ENCODE measurements around the gene LAPTM5. TPM values are rescaled to one million over a fixed set of nuclear protein-coding genes. Genes with fewer than 3 reads are reported as not detected.

The LAPTM5 gene
- total and polyA plus RNA-seq, 10 of the 15 experiments (the other 5 are each of a cell fraction or from before 2014, with no cell fraction given): 24.1 to 1,034 (median 687) TPM

GRCh38 chr1:30758785-30759380, 1.3 kb upstream of the LAPTM5 start:
- Histone ChIP-seq H3K4me3 (peak overlapping the region; percentile 98; the same call in 1 of the 2 replicates), H3K4me1 (ENCODE audit: control insufficient read depth, insufficient read depth, low read length) (peaks cover 60% of the 10 kb centered on the region), H4K20me1 (ENCODE audit: control insufficient read depth, insufficient read depth) (no peaks in the 10 kb centered on the region), H3K4me2 (ENCODE audit: control insufficient read depth, insufficient read depth) (peak overlapping the region; percentile 75), H3K79me2 (ENCODE audit: control insufficient read depth, insufficient read depth, low read length) (peaks cover 85% of the 10 kb centered on the region), H3K36me3 (ENCODE audit: control insufficient read depth in 2 of 2, insufficient read depth in 2 of 2, low read length in 1 of 2) (no peaks in the 10 kb centered on the region; a peak in 1 of 4 replicates), H3K27me3 (replicated peaks in 1 of 2; ENCODE audit: control insufficient read depth in 2 of 2, insufficient read depth in 2 of 2, low read length in 1 of 2) (no peaks in the 10 kb centered on the region), H3K27ac (ENCODE audit: control insufficient read depth, insufficient read depth) (peak overlapping the region; percentile 93), H3K9ac (ENCODE audit: control insufficient read depth, insufficient read depth, low read length) (peak overlapping the region; percentile 97), H3K9me3 (replicated peaks; ENCODE audit: control insufficient read depth, insufficient read depth, low read length) (no peaks in the 10 kb centered on the region), H2AFZ (ENCODE audit: control insufficient read depth, low read depth, low read length) (no peak overlapping the region; the same call in 1 of the 2 replicates)
- CTCF ChIA-PET: interaction anchor here (0.7 to 8.8 kb wide), 11 partner anchors 8 to 39 kb away, joined by 3 to 107 read pairs (median 6); no protein-coding TSS in a partner anchor
- intact Hi-C loops (cut with micrococcal nuclease; ENCODE audit: unreplicated experiment) (no loop called here), in situ Hi-C loops (cut with MboI) (loop anchor here (10.0 kb wide), 1 partner anchor 1176 kb away; the partner anchor contains the start of gene PTP4A2)
- ATAC-seq: peak; percentile 46
- SMC1A ChIA-PET (ENCODE audit: uncharacterized antibody, unreplicated experiment): interaction anchor here (0.7 to 24.8 kb wide), 6 partner anchors 10 to 219 kb away, joined by 3 to 556 read pairs (median 128); partner anchors contain the start of gene MATN1
- RAD21 ChIA-PET (ENCODE audit: unreplicated experiment): interaction anchor here (0.9 to 17.1 kb wide), 9 partner anchors 9 to 154 kb away, joined by 3 to 462 read pairs (median 7); no protein-coding TSS in a partner anchor
- POLR2A ChIA-PET: interaction anchor here (1.3 to 20.6 kb wide), 7 partner anchors 10 to 40 kb away, joined by 8 to 741 read pairs (median 10); no protein-coding TSS in a partner anchor
- FAIRE-seq: peak; percentile 86
- peak; percentile 85 for DNase-seq (ENCODE audit: low read depth, low spot score)
- BruUV-seq (replicated peaks): no TSS peak
- 0 out of 2 replicates have a peak, but pooled peaks have one; percentile 5 for TF ChIP-seq IKZF1 (conservative IDR thresholded peaks at IDR 0.05)
- peak; percentile 53 for TF ChIP-seq NFYA (IDR thresholded peaks at IDR 0.05; ENCODE audit: borderline replicate concordance, low read depth, low read length)
- no peak for TF ChIP-seq JUNB (IDR thresholded peaks at IDR 0.05)
- TF ChIP-seq CREM (IDR thresholded peaks at IDR 0.05; ENCODE audit: low read depth): no peak
- 0 out of 2 replicates have a peak, but pooled peaks have one; percentile 11 for TF ChIP-seq SMAD5 (IDR thresholded peaks at IDR 0.05; ENCODE audit: low read depth)
- no peak for TF ChIP-seq WRNIP1 (IDR thresholded peaks at IDR 0.05; ENCODE audit: borderline replicate concordance, low read depth, low read length)
- no peak for TF ChIP-seq NKRF (conservative IDR thresholded peaks at IDR 0.05)
- peak; percentile 78 for TF ChIP-seq SP1 (IDR thresholded peaks at IDR 0.05; ENCODE audit: low read depth, low read length)
- peak; percentile 48; the same call in 1 of the 2 replicates for TF ChIP-seq TAF1 (IDR thresholded peaks at IDR 0.05; ENCODE audit: borderline replicate concordance, low read depth, low read length)
- no peak for TF ChIP-seq SMAD1 (IDR thresholded peaks at IDR 0.05; ENCODE audit: low read depth, partially characterized antibody)
- peak; percentile 54; the same call in 1 of the 2 replicates for TF ChIP-seq CHD2 (IDR thresholded peaks at IDR 0.05; ENCODE audit: borderline replicate concordance, low read depth, low read length)
- peak; percentile 98 for TF ChIP-seq PKNOX1 (IDR thresholded peaks at IDR 0.05)
- TF ChIP-seq MYC (IDR thresholded peaks at IDR 0.05; ENCODE audit: insufficient read depth, insufficient read length, insufficient replicate concordance, low read length, severe bottlenecking): no peak
- TF ChIP-seq MEF2B (IDR thresholded peaks at IDR 0.05; ENCODE audit: partially characterized antibody, poor library complexity, severe bottlenecking): peak; percentile 13
- TF ChIP-seq DPF2 (IDR thresholded peaks at IDR 0.05): no peak
- TF ChIP-seq ZNF687 (IDR thresholded peaks at IDR 0.05): 0 out of 2 replicates have a peak, but pooled peaks have one; percentile 16
- TF ChIP-seq NFYB (IDR thresholded peaks at IDR 0.05; ENCODE audit: insufficient read depth, low read depth, low read length): peak; percentile 98

Data from GM12878 (cell line).